Measurements from ENCODE around the gene ITGB4.
A peak's percentile ranks its signal among the peaks of the same experiment; 100 is the strongest.

The ITGB4 gene

GRCh38 chr17:75697651-75698291 is 23.5 kb upstream of the ITGB4 start:
- DNase-seq = no peak

DNA sequence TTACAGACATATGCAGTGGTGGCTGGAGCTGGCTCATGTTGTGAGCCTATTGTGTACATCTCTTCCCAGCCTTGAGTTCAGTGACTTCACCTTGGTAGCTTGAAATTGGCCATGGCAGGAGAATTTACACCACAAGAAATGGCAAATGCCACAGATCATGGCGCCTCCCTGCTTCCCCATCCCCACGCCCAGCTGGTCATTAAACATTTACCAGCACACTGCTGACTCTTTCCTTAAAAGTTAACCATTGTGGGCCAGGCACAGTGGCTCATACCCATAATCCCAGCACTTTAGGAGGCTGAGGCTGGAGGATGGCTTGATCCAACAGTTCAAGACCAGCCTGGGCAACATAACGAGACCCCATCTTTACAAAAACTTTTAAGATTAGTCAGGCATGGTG is 22.6 kb upstream of the ITGB4 start:
- no peak for DNase-seq

- DNase-seq = no peak
These were observed 20.0 kb upstream of the ITGB4 start for GRCh38 chr17:75701288-75701687.

GRCh38 chr17:75703191-75703590 is 18.1 kb upstream of the ITGB4 start:
- DNase-seq = no peak

DNA sequence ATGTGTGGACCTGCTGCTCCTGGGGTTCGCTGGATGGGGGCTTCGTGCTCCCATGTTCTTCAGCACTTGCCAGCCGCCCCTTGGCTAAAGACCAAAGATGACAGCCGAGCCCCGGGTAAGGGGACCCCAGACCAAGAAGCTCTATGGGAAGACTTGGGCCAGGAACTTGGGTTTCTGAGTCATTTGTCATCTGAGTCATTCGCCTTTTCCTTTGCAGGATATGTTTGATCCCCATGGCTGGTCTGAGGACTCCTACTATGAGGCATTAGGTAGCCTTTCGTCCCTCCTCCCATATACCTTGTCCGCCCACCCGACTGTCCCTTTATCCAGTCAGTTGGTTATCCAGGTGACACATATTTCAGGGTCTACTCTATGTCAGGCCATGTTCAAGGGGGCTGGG is 17.7 kb upstream of the ITGB4 start:
- no peak for DNase-seq

DNA sequence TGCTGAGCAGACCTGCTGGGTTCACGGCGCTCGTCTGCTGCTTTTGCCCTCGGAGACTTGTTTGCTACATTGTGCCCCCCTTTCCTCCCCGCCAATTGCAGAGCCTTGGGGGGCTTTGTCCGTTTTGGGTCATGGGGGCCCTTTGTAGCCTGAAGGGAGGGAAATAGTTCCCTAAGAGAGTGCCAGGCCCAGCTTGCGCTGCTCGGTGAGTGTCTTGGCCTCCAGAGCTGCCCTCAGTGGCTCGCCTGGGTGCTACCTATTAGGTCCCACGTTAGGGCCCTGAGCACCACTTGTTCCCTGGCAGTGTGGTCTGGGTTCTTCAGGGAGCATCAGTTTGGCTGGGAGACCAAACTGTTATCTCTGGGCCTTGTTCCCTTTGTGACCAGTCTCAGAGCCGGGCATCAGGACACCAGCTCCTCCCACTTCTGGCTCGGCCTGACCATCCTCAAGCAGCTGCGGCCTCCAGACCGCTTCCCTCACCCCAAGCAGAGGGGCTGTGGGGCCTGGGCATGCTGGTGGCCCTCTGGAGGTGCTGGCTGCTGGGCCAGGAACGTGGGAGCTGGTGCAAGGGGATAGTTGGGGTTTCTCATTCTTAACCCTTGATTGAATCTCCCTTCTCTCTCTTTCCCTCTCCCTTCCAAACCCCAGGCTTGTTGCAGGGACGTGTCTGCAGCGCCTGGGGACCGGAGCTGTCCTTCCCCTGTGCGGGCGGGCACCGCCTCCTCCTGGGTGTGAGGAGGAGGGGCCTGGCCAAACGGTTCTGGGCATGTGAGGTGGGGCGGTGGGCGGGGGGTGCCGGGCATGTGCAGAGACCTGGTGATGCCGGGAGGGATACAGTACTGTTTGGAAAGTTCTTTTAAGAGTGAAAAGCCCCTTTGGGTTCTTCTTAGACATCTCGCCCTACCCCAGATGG is 16.0 kb upstream of the ITGB4 start:
- DNase-seq = no peak

DNA sequence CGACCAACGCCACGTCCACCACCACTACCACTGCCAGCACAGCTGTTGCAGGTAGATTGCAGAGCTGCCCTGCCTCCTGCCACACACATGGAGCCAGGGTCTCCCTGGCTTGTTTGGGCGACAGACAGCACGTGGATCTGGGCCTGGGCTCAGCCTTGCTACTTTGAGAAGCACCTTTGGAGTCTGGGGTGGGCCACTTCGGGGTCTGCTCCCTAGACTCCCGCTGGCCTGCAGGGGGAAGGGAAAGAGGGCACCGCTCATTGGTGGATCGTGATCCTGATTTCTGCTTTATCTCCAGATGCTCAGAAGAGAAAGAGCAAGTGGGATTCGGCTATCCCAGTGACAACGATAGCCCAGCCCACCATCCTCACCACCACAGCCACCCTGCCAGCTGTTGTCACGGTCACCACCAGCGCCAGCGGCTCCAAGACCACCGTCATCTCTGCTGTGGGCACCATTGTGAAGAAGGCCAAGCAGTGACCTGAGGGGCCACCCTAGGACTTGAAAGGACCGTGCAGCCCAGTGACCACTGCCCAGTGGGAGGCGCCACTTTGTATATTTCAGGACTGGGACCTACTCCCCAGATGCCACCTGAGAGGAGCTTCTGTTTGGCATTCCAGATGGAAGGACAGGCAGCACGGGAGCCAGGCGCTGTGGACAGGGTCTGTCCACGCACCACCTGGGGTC is 15.1 kb upstream of the ITGB4 start:
- DNase-seq = no peak

GRCh38 chr17:75707079-75707571 is 14.1 kb upstream of the ITGB4 start:
- no peak for DNase-seq

GRCh38 chr17:75712446-75712845 is 8.8 kb upstream of the ITGB4 start:
- peak in 2 of 4 experiments; percentile 10 to 13 for DNase-seq

GRCh38 chr17:75719732-75720131 is 1.5 kb upstream of the ITGB4 start:
- DNase-seq = no peak

- DNase-seq = peak in 1 of 4 experiments; percentile 10
These were observed 278 bp downstream of the ITGB4 start for GRCh38 chr17:75721463-75722011.

GRCh38 chr17:75722076-75722475 is 817 bp downstream of the ITGB4 start:
- no peak for DNase-seq

DNA sequence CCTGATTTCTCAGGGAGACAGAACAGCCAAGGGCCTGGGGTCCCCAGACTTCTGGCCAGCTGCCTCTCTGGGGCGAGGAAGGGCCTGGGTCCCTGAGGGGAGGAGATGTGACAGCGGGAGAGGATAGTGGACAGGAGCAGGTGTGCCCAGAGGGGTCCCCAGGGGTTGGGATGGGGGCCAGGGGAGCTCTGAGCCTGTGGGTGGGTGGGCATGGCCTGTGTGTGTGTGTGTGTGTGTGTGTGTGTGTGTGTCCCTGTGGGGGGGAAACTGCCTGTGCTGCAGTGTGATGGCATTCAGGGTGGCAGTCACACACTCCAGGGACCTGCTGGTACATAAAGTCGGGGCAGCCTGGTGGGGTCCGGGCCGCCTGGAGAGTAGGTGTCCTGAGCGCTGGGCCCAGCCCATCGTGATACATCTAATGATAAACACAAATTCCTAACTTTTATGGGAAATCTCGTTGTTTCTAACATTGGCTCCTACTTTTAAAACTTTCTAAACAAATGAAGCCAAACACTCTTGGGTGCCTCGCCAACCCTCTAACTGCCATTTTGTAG is 1.4 kb downstream of the ITGB4 start:
- DNase-seq = no peak

- DNase-seq = peak; percentile 17 to 68 (median 49)
These were observed 2.1 kb downstream of the ITGB4 start for GRCh38 chr17:75723171-75723930.

DNA sequence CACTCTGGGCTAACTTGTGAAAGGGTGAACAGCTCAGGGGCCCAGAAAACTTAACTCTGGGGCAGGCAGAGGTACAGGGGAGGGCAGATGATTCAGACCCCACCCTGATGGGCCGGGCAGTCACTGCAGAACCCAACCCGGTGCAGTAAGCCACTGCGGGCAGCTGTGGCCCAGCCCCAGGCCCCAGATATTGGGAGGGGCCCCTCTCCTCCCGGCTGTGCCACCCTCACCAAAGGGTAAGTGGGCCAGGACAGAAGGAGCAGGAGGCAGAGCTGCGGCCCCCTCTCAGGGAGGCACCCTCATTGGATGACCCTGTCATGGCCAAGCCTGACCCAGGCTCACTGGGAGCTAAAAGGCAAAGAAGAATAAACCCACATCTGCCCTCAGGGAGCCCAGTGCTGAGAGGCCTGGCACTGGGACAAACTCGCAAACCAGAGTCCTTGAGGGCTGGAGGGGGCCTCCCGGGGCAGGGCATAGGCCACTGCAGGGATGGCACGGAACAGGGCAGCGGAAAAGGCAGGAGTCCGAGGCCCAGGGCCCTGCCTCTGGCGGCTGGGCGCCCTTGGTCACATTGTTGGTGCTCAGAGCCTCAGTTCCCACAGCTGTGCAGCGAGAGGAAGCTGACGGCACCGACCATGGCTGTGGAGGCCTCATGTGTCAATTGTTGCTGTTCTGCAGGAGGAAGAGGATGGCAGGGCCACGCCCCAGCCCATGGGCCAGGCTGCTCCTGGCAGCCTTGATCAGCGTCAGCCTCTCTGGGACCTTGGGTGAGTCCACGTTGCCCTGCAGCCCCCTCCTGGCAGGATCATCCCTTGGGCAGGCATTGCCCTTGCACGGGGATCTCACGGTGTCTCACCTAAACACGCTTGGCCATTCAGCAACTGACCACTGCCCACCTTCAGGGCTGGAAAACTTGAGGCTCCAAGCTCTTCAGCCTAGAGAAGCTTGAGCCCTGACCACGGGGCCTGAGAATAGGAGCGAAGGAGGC is 3.1 kb downstream of the ITGB4 start:
- DNase-seq = no peak

DNA sequence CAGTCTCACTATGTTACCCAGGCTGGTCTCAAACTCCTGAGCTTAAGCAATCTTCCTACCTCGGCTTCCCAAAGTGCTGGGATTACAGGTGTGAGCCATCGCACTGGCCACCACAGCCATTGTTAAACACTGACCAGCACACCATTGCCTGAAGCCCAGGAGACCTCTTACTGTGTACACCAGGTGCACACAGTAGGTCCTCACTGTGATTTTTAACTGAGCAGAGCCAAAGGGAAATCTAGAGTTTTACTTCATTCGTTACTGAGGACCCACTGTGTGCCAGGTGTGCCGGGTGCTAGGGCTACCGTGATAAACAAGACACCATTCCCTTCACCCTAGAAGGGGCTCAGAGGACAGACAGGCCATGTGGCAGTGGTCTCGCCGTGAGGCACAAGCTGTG is 4.2 kb downstream of the ITGB4 start:
- no peak for DNase-seq

GRCh38 chr17:75727391-75727790 is 6.1 kb downstream of the ITGB4 start:
- no peak for DNase-seq

GRCh38 chr17:75729351-75729750 is 8.1 kb downstream of the ITGB4 start:
- no peak for DNase-seq

DNA sequence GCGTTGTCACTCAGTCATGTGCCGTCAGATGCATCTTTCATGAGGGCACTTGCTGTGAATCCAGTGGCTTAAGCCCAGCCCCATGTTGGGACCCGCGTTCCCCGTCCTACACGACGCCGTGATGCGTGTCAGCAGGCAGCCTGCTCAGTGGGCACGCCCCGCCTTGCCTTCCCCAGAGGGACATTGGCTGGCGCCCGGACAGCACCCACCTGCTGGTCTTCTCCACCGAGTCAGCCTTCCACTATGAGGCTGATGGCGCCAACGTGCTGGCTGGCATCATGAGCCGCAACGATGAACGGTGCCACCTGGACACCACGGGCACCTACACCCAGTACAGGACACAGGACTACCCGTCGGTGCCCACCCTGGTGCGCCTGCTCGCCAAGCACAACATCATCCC is 8.8 kb downstream of the ITGB4 start:
- no peak for DNase-seq

GRCh38 chr17:75731086-75731715 is 9.9 kb downstream of the ITGB4 start:
- no peak for DNase-seq

All from suppressor macrophage (primary cell).